GM21723 (cell line): ENCODE measurements around the gene CD69.
"Not testable (repeated sequence)": the region's sequence is repeated elsewhere in the genome, so short reads cannot be mapped to it uniquely, and the experiment has no call there.

Experiments
- ATAC-seq: cut with Tn5 transposase; IDR thresholded peaks from one replicate; pipeline ENCODE4 v1.9.1; 2021; ENCODE audit warnings: mild to moderate bottlenecking, moderate library complexity; ENCODE audit not compliant: unreplicated experiment

CD69 gene

GRCh38 chr12:9751204-9752144, 9.2 kb downstream of the CD69 start:
- ATAC-seq = no peak

DNA sequence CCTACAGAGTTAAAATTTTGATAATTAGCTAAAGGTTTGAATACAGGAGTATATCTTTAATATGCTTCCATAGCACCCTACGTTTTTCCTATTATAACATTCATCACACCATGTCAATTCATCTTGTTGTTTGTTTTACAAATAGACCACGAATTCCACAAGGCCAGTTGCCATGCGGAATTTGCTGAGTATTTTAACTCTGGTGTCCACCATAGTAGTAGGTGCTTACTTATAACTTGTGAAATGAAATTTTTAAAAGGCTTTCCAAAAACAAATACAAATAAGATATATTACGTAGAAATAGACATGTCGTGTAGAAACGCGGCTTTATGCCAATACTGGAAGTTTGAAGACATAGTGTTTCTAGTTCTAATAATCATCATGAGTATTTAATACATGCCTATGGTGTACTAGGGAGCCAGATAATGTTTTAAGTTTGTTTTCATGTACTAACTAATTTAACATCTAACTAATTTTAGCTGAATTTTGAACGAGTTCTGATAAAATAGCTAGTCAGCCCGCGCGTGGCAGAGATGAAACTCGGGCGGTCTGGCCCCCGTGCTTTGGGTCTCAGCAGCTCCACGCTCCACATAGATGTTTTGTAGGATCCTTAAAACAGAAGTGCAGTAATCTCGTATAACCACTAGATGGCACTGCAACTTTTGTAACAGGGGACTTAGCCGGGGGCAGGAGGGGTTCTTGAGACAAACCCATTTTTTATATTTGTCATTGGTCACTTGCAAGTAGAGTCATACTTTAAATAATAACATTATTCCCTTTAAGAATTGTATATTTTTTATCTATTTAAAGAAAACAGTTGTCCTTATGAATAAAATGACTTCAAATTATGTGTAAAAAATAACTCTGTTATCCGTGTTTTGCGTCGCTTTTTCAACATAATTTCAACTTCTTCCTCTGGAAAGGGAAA, 10.2 kb downstream of the CD69 start:
- no peak for ATAC-seq

GRCh38 chr12:9749640-9750039, 11.1 kb downstream of the CD69 start:
- no peak for ATAC-seq

DNA sequence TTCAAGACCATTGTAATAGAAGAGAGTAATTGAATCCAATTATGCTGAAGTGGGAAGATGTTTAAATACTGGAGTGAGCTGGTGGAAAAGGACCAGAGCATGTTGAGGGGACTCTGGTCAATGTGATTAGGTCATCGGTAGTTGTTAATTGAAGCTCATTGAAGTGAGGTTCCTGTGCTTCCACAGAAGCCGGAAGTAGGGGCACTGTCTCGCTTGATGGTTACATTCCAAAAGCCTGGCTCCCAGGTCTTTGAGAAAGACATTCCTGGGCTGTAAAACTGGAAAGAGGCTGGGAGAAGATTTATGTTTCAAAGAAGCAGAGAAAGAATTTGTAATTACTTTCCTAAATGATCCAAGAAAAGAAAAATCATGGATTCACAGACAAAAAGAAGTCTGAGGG, 15.5 kb downstream of the CD69 start:
- ATAC-seq = no peak

GRCh38 chr12:9742661-9743060, 18.0 kb downstream of the CD69 start:
- ATAC-seq = peak; percentile 31

DNA sequence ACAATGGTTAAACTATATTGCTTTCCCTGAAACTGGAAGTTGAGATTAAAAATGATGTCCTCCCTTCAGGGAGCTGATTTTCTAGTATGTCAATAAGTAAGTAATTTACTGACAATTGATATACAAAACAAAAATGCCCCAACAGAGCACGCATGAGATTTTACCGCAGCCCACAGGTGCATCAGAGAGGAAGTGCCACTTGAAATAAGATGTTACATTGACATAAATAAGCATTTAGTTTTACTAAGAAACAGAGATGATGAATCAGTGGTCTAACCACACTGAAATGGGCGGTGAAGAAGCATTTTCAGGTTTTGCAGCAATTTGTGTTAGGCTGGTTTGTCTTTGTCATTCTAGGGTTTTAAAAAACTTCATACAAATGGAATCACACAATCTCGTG, 19.0 kb downstream of the CD69 start:
- ATAC-seq = peak; percentile 78

GRCh38 chr12:9740106-9740750, 20.5 kb downstream of the CD69 start:
- no peak for ATAC-seq

DNA sequence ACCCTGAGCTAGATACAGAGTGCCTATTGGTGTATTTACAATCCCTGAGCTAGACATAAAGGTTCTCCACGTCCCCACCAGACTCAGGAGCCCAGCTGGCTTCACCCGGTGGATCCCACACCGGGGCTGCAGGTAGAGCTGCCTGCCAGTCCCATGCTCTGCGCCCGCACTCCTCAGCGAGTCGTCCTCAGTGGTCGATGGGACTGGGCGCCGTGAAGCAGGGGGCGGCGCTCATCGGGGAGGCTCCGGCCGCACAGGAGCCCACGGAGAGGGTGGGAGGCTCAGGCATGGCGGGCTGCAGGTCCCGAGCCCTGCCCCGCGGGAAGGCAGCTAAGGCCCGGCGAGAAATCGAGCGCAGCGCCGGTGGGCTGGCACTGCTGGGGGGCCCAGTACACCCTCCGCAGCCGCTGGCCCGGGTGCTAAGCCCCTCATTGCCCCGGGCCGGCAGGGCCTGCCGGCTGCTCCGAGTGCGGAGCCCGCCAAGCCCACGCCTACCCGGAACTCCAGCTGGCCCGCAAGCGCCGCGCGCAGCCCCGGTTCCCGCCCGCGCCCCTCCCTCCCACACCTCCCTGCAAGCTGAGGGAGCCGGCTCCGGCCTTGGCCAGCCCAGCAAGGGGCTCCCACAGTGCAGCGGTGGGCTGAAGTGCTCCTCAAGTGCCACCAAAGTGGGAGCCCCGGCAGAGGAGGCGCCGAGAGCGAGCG, 21.1 kb downstream of the CD69 start:
- ATAC-seq = not testable (repeated sequence)

DNA sequence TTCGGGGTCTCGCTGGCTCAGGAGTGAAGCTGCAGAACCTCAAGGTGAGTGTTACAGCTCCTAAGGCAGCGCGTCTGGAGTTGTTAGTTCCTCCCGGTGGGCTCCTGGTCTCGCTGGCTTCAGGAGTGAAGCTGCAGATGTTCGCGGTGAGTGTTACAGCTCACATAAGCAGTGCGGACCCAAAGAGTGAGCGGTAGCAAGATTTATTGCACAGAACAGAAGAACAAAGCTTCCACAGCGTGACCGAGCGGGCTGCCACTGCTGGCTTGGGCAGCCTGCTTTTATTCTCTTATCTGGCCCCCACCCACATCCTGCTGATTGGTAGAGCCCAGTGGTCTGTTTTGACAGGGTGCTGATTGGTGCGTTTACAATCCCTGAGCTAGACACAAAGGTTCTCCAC, 21.8 kb downstream of the CD69 start:
- not testable (repeated sequence) for ATAC-seq

DNA sequence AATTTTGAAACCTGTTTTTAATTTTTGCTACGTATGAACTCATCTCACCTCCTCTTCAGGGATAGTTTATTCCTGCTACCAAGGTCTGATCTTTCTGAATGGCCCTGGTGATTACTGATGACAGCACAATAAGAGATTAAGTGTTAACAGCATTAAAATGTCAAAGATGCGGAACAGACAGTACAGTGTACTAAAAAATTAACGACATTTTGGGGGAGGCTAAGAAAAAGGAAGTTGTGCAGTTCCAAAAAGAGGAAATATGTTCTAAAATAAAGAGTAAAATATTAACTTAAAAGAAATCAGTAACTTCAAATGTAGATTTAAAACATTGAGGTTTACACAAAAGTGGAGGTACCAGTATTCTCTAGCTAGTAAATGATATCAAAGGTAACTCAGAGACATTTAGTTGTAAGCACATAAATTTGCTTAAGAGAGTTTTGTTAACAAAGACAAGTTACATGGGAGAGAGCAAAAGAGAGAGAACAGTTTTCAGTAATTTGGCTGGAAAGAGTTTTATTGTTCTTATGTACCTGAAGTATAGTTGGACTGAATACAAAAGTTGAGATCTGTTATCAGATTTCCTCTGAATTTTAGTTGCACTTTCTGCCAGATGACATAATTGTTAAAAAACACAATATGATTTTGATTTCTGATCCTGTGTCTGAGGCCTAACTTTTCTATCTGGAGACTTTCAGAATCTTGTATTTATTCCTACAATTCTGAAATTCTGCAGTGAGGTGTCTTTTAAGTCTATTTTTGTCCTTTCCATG, 23.6 kb downstream of the CD69 start:
- ATAC-seq = no peak

- no peak for ATAC-seq
These were observed 25.1 kb downstream of the CD69 start for GRCh38 chr12:9735601-9736000.

DNA sequence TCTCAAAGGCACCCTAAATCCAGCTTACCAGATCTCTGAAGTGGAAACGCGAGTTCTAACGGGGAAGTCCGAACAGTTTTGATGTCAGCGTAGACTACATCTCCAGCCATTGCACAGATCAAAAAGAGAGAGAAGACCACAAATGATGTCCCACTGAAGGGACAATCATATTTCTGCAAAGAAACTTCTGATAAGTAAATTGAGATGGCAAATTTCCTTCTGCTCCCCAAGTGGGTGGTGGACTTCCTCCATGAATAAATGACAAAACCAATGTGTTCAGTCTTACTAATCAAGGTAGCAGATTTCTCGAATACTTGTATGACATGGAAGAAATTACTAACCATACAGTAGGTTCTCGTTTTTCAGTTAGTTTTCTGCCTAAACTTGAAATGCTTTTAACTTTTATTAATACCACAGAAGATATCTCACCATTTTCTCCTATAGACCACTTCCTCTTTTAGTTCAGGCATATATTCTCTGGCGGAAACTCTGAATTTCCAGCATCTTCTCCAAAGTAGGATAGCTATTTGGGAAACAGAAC, 27.7 kb downstream of the CD69 start, which contains the start of gene CLECL1:
CLECL1 (minus strand) TSS at position 177 of the 541 bp plus-strand sequence.
- peak; percentile 42 for ATAC-seq

DNA sequence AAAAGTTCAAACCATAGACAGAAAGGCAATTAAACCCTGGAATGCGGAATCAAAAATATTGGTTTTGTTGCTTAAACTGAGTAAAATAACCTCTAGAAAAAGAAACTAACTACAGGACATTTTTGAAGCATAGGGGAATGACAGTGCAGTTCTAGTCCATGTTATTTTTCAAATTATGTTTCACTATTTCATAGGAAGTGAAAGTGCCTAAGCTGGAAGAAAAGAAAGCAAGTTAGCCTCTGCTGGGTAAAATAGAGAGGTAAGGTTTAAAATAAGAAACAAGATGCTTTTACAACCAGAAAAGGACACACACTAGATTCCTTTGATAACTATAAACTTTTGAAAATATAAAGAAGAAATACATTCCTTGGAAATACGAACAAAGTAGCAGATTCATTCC, 28.9 kb downstream of the CD69 start:
- peak; percentile 43 for ATAC-seq

DNA sequence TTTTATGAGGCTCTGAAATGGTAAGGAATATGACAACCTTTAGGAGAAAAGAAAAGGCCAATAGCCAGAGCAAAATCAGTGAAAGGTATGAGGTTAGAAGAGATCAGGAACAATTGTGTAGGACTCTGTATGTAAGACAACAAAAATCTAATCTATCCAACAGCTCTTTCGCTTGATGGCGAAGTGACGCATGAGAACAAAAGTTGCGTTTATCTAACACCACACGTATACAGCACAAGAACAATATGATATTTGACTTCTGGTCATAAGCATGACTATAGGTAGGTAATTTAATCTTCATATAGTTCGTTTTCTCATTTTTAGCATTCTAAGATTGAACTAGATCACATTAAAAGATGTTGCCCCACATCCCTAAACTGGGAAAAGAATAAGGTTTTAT, 29.3 kb downstream of the CD69 start:
- no peak for ATAC-seq

DNA sequence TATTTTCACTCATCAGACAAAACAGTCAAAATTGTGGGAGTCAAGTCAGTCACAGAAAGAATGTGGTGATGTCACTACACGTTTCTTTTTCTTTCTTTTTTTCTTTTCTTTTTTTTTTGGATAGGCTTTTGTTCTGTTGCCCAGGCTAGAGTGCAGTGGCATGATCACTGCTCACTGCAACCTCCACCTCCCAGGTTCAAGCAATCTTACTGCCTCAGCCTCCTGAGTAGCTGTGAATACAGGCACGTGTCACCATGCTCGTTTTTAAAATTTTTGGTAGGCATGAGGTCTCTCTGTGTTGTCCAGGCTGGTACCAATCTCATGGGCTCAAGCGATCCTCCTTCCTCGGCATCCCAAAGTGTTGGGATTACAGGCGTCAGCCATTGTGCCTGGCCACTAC, 30.1 kb downstream of the CD69 start:
- ATAC-seq = peak; percentile 29

- peak; percentile 34 for ATAC-seq
These were observed 30.7 kb downstream of the CD69 start for GRCh38 chr12:9730011-9730410.

GRCh38 chr12:9729082-9729481, 31.6 kb downstream of the CD69 start:
- ATAC-seq = no peak

- ATAC-seq = no peak
These were observed 32.9 kb downstream of the CD69 start for GRCh38 chr12:9727813-9728212.

- ATAC-seq = no peak
These were observed 35.4 kb downstream of the CD69 start for GRCh38 chr12:9725213-9725870.
